Measurements from ENCODE around the gene FKBP15.

- TF ChIP-seq ZFP3 (CRISPR knock-in tag; IDR thresholded peaks at IDR 0.05) (no peak), TSHZ2 (CRISPR knock-in tag; IDR thresholded peaks at IDR 0.05) (no peak), ZFP30 (CRISPR knock-in tag; IDR thresholded peaks at IDR 0.05) (no peak), TCF4 (CRISPR knock-in tag; IDR thresholded peaks at IDR 0.05; ENCODE audit: borderline replicate concordance) (no peak), PATZ1 (CRISPR knock-in tag; IDR thresholded peaks at IDR 0.05; ENCODE audit: borderline replicate concordance) (no peak), SNAI2 (CRISPR knock-in tag; IDR thresholded peaks at IDR 0.05) (no peak), ARNTL (CRISPR knock-in tag; IDR thresholded peaks at IDR 0.05; ENCODE audit: borderline replicate concordance, low read depth) (no peak)
Observed at GRCh38 chr9:113129466-113129865, 91.6 kb downstream of the FKBP15 start.

Measured in SK-N-SH treated with all-trans-retinoic acid at 6 μM for 48 hours (cell line).